ENCODE measurements around the gene GIMD1. TPM values are rescaled to one million over a fixed set of nuclear protein-coding genes. Genes with fewer than 3 reads are reported as not detected.

GIMD1 gene
- total RNA-seq, 1 experiment from 2014 or later = not detected

GRCh38 chr4:106312377-106312776, 56.2 kb downstream of the GIMD1 start:
- no peaks in the 10 kb centered on the region for H3K4me1 ChIP-seq (ENCODE audit: insufficient read depth, low read length)
- no peak overlapping the region for H2BK120ac ChIP-seq (ENCODE audit: low read depth, low read length, poor library complexity, severe bottlenecking)
- no peak overlapping the region for H3K18ac ChIP-seq (ENCODE audit: insufficient read length, low read depth, low read length)
- Mint-ChIP-seq H3K4me1 (peaks cover 4 to 8% of the 10 kb centered on the region in 2 experiments), H3K27ac (no peak overlapping the region), H3K36me3 (ENCODE audit: insufficient read depth in 1 of 3, low read depth in 3 of 3) (peaks cover 0 to 3% (median 0%) of the 10 kb centered on the region in 3 experiments; a peak in 2 of 7 replicates), H3K9me3 (no peaks in the 10 kb centered on the region), H3K27me3 (ENCODE audit: low read depth) (no peaks in the 10 kb centered on the region), H3K4me3 (no peak overlapping the region)
- no peak overlapping the region for H3K27ac ChIP-seq (ENCODE audit: insufficient read length, low read depth, low read length)
- no peak overlapping the region for H4K8ac ChIP-seq (replicated peaks; ENCODE audit: insufficient read length, low read depth, low read length)
- no peak overlapping the region for H3K56ac ChIP-seq (ENCODE audit: insufficient read length, low read depth, low read length)
- TF ChIP-seq CTCF (conservative IDR thresholded peaks at IDR 0.05) = no peak
- peaks cover 3% of the 10 kb centered on the region for H3K79me1 ChIP-seq (ENCODE audit: insufficient read depth, low read depth, low read length, poor library complexity, severe bottlenecking)
- H3K79me2 ChIP-seq (ENCODE audit: insufficient read depth, low read length) = peaks cover 8% of the 10 kb centered on the region; the same call in 1 of the 2 replicates
- no peak overlapping the region for H2BK20ac ChIP-seq (ENCODE audit: low read depth, low read length, poor library complexity, severe bottlenecking)
- H2AFZ ChIP-seq (ENCODE audit: low read length) = no peak overlapping the region
- no peak overlapping the region for H4K5ac ChIP-seq (ENCODE audit: insufficient read length, low read depth, low read length)
- no peaks in the 10 kb centered on the region for H3K9me3 ChIP-seq (ENCODE audit: control insufficient read depth, low read depth, low read length)
- H2BK12ac ChIP-seq (ENCODE audit: insufficient read length, low read depth, low read length) = no peak overlapping the region
- no peak overlapping the region for H3K4me2 ChIP-seq (ENCODE audit: insufficient read depth, insufficient read length, low read length)
- no peaks in the 10 kb centered on the region for H4K20me1 ChIP-seq (ENCODE audit: control insufficient read depth, insufficient read depth, insufficient read length)
- H2BK5ac ChIP-seq (ENCODE audit: insufficient read length, low read length) = no peak overlapping the region
- H3K23me2 ChIP-seq (ENCODE audit: insufficient read length, low read depth, low read length, poor library complexity, severe bottlenecking) = peaks cover 5% of the 10 kb centered on the region
- H2AK5ac ChIP-seq (ENCODE audit: insufficient read length, low read length) = no peak overlapping the region
- no CpG with 5 or more reads among the region's 1 CpG for WGBS (ENCODE audit: extremely low coverage, insufficient read length, low lambda C conversion rate)
- H3T11ph ChIP-seq (ENCODE audit: low read length) = no peak overlapping the region
- H3K27me3 ChIP-seq (ENCODE audit: insufficient read depth, low read length) = no peaks in the 10 kb centered on the region
- H3K23ac ChIP-seq (ENCODE audit: insufficient read length, low read depth, low read length) = no peak overlapping the region
- no peak overlapping the region for H4K91ac ChIP-seq (ENCODE audit: insufficient read length, low read depth, low read length)
- H2BK15ac ChIP-seq (ENCODE audit: low read depth, low read length) = no peak overlapping the region
- H3K4ac ChIP-seq (ENCODE audit: low read depth, low read length) = no peak overlapping the region
- DNase-seq = no peak
- no peak overlapping the region for H3K14ac ChIP-seq (ENCODE audit: insufficient read depth, low read length)
- no peak overlapping the region for H3K9ac ChIP-seq (ENCODE audit: extremely low read depth, insufficient read length, low read length)

Other genes with a start within 250 kb of the GIMD1 start
- 22.1 and 23.4 TPM in 2 replicates for gene TBCK, start 52.6 kb downstream of the GIMD1 start, total RNA-seq (2021)
- gene AIMP1, start 52.2 kb downstream of the GIMD1 start, total RNA-seq (2021) = 36.8 and 37.1 TPM in 2 replicates